Hematopoietic multipotent progenitor cell (in vitro differentiated cells): Measurements from ENCODE around the gene CARF. TPM values are rescaled to one million over a fixed set of nuclear protein-coding genes. Genes with fewer than 3 reads are reported as not detected.

Experiments
- DNase-seq, 3 donors: peaks; one replicate each; pipeline ENCODE4 v3.0.0-alpha.2; 2011 to 2015; ENCODE audit warnings: low read depth in 2 of 3, low spot score in 2 of 3
- small RNA-seq: library from RNA; depleted of rRNA; stranded (forward); fragments of <200 nt; gene quantifications from one replicate; pipeline ENCODE3, GENCODE V24; 2012
- total RNA-seq: library from RNA; depleted of rRNA; stranded (reverse); fragments of >200 nt; gene quantifications from one replicate; pipeline ENCODE4 v1.2.3, GENCODE V29; 2012

The CARF gene
- total RNA-seq, 1 donor: 9.2 TPM

DNA sequence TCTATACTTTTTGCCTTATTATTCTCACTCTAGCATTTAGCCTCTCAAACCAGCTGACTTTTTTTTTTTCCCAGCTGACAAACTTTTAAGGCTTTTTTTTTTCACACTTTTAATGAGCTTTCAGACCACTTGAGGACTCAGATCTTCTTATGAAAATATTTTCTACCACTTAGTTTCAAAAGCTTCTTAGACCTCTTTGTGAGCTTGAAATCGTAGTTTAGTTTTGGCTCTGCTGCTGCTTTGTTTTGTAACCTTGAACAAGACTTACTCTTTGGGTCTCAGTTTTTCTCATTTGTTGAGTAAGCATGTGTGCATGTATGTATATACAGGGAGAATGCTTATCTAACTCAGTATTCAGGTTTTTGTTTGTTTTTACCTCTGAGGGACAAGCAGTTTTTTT lies 106.1 kb downstream of the CARF start:
- no peak for DNase-seq

DNA sequence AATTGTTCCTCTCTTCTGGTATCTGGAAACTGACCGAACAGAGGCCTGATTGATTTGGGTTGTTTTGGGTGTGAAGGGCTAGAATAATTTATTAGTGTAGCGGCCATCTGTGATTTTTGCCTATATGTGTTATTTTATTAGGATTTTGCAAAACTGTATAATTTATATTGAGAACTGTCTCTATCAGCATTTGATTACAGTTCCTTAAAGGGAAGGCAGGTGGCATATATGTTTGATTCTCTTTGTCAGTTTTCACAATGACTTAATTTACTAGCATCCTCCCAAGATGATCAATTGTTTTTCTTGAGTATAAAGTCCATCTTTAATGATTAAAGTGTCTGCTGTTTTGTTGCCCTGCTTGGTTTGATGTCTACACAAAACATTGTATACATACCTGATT lies 107.1 kb downstream of the CARF start:
- no peak for DNase-seq

DNA sequence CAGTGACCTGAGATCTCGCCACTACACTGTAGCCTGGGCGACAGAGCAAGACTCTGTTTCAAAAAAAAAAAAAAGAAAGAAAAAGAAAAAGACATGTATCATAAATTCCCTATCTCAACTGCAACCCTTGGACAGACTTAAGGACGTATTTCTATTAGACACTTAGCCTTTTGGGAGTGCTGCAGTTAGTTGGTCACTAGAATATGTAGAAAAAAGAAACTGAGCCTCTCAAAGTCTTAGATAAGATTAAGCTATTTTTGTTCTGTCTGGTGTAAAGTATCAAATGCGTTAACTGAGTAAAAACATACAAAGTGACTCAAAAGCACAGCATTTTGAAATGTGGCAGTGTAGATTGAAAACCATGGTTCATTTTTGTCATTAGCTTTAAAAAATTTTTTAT lies 109.9 kb downstream of the CARF start:
- no peak for DNase-seq

DNA sequence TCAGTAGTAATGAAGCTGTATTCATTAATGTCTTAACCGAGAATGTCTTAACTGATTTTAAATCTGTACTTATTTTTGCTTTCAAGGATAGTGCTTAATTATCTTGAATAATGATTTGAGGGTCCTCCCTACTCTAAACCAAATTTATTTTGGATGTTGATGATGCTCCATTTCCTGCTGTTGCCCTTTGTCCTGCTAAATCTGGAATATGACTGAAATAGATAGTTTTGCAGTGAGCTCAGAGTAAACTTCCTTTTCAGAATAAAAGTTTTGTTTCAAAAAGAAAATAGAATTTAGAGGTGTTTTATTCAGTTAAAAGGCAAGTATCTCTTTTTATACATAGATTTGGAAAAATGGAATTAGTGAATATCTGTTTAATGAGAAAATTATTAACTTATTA lies 110.7 kb downstream of the CARF start:
- DNase-seq: no peak

DNA sequence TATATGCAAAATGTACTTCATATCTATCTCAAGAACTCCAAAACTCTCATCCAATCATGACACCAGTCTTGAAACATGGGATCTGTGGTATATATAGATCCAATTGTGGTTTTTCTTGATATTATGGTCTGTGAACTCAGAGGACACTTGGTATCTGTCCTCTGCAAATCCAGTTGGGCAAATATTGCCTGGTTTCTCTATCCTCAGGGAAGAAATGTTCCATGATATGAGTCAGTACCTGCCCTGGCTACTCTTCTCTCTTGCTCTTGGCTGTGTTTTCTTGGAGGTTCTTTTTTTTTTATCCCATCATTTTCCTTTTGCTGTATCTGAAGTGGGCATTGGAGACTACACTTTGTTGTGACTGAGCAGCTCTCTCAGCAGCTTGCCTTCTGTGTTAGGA lies 113.5 kb downstream of the CARF start:
- no peak for DNase-seq

DNA sequence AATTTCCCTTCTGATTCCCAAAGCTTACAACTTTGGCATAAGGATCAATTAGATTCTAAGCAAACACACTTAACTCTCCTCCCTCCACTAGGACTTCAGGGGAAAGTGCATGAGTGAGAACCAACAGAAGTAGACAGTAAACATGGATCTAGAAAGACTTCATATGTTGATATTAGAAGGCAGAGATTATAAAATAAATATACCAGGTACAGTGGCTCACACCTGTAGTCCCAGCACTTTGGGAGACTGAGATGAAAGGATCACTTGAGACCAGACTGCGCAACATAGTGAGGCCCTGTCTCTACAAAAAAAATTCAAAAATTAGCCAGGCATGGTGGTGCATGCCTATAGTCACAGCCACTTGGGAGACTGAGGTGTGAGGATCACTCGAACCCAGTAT lies 118.5 kb downstream of the CARF start:
- no peak for DNase-seq

DNA sequence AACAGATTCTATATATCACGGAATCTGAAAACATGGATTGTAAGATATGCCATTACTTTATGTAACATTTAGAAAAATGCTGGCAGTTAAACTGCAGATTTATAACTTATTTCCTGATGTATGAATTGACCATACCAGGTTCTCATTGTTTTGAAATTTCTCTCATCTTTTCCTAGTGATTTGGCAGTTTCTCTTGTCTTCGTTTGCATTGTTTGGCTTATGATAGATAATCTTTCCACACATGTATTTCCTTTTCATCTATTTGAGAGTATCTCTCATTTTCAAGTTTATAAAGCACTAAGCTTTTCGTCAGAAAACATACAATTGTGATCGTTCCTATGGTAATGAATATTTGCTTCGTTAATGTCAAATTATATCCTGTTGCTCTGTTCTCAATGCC lies 118.9 kb downstream of the CARF start:
- no peak for DNase-seq

DNA sequence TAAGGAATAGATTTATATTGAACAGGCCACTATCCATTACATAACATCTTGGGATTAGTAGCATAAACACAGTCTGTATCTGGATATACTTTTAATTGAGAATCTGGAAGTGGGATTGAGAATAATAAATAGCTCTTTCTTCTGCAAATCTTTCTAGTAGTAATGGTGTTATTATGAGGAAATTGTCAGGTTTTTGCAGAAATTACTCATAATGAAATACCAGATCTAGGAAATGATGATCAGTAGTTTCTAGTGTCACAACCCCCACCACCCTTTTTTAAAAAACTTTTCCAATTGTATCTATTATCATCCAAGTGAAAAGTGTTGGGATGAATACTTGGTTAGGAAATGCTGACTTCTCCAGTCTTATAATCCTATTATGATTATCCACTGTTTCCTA lies 121.3 kb downstream of the CARF start:
- no peak for DNase-seq

DNA sequence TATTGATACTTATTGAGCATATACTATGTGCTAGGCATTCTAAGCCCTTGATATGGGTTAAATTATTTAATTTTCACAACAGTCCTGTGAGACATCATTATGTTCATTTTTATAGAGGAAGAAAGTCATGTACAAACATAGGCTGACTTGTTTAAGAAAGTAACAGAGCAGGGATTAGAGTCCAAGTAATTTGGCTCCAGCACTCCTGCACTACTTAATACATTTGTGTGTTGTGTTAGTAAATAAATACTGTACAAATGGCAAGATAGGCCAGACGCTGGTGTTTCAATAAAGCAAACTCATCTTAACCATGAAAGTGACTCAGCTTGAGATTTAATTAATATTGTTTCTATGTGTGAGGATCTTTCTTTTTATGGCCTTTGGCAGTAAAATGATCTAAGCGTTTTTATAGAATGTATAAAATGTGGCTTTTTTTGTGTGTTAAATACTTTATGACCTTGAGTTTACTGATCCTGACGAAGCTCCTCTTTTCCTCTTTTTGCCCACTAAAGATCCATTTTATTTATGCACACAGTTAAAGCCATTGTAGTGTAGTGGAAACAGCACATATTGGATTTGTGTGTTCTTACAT lies 123.9 kb downstream of the CARF start:
- DNase-seq: no peak

Small RNA genes lying within 50 kb of the gene (small RNA-seq; reads per million reads assigned to genes)
- not detected for gene AC010900.2

Other genes with a start within 250 kb of the CARF start
- 4.6 TPM for gene ICA1L, start 40.5 kb upstream of the CARF start, total RNA-seq
- gene WDR12, start 602 bp upstream of the CARF start, total RNA-seq: 8.3 TPM
- 6.7 TPM for gene NBEAL1, start 102.6 kb downstream of the CARF start, total RNA-seq